Trophoblast cell (in vitro differentiated cells and primary cell): ENCODE results near the gene ADGRG2.

Source experiments
- DNase-seq, 2 donors: peaks; one replicate each; pipeline ENCODE4 v3.0.0-alpha.2; 2016
- H2AFZ ChIP-seq: 2 replicates; pipeline ENCODE4 v1.6.1; 2013; ENCODE audit warnings: low read length, moderate library complexity, mild to moderate bottlenecking; ENCODE audit not compliant: insufficient read depth, poor library complexity
- H2AK5ac ChIP-seq: 2 replicates; pipeline ENCODE4 v1.6.1; 2013; ENCODE audit warnings: mild to moderate bottlenecking, low read length
- H2BK120ac ChIP-seq: 2 replicates; pipeline ENCODE4 v1.6.1; 2013; ENCODE audit warnings: low read length, mild to moderate bottlenecking, moderate library complexity; ENCODE audit not compliant: insufficient read depth, poor library complexity
- H2BK12ac ChIP-seq: 2 replicates; pipeline ENCODE4 v1.6.1; 2013; ENCODE audit warnings: mild to moderate bottlenecking, low read length, moderate library complexity
- H2BK5ac ChIP-seq: 2 replicates; pipeline ENCODE4 v1.6.1; 2013; ENCODE audit warnings: low read length, low read depth, moderate library complexity, mild to moderate bottlenecking; ENCODE audit not compliant: poor library complexity
- H3K14ac ChIP-seq: 2 replicates; pipeline ENCODE4 v1.6.1; 2013; ENCODE audit warnings: mild to moderate bottlenecking, low read length
- H3K18ac ChIP-seq: 2 replicates; pipeline ENCODE4 v1.6.1; 2013; ENCODE audit warnings: mild to moderate bottlenecking, low read length
- H3K23ac ChIP-seq: 2 replicates; pipeline ENCODE4 v1.6.1; 2013; ENCODE audit warnings: low read length
- H3K27ac ChIP-seq: 2 replicates; pipeline ENCODE4 v1.5.1; 2013; ENCODE audit warnings: low read depth, mild to moderate bottlenecking, inconsistent platforms, low read length, moderate library complexity
- H3K27me3 ChIP-seq: 2 replicates; pipeline ENCODE4 v1.6.1; 2013; ENCODE audit warnings: inconsistent platforms, mild to moderate bottlenecking, low read length, moderate library complexity; ENCODE audit not compliant: insufficient read depth
- H3K36me3 ChIP-seq, 2 experiments: 1 replicate in 1 of 2; 2 replicates in 1 of 2; pipeline ENCODE4 v1.6.1; 2013; ENCODE audit warnings: low read length in 2 of 2, mild to moderate bottlenecking in 2 of 2, moderate library complexity in 1 of 2; ENCODE audit not compliant: insufficient read depth in 2 of 2, control insufficient read depth in 1 of 2
- H3K4ac ChIP-seq: 2 replicates; pipeline ENCODE4 v1.6.1; 2013; ENCODE audit warnings: low read depth, mild to moderate bottlenecking, low read length, moderate library complexity
- H3K4me1 ChIP-seq, 2 experiments: 1 replicate in 1 of 2; 2 replicates in 1 of 2; pipeline ENCODE4 v1.6.1; 2013; ENCODE audit warnings: low read length in 2 of 2, mild to moderate bottlenecking in 2 of 2, moderate library complexity in 1 of 2; ENCODE audit not compliant: insufficient read depth in 2 of 2, control insufficient read depth in 1 of 2
- H3K4me2 ChIP-seq: 2 replicates; pipeline ENCODE4 v1.6.1; 2013; ENCODE audit warnings: inconsistent platforms, mild to moderate bottlenecking, low read length, moderate library complexity
- H3K4me3 ChIP-seq: 2 replicates; pipeline ENCODE4 v1.5.1; 2013; ENCODE audit warnings: mild to moderate bottlenecking, low read depth, low read length, inconsistent platforms
- H3K79me1 ChIP-seq: one replicate; pipeline ENCODE4 v1.6.1; 2013; ENCODE audit warnings: low read length
- H3K79me2 ChIP-seq: 2 replicates; pipeline ENCODE4 v1.6.1; 2013; ENCODE audit warnings: low read length, mild to moderate bottlenecking; ENCODE audit not compliant: control insufficient read depth, insufficient read depth, poor library complexity
- H3K9ac ChIP-seq: 2 replicates; pipeline ENCODE4 v1.6.1; 2013; ENCODE audit warnings: mild to moderate bottlenecking, low read length
- H3K9me3 ChIP-seq: 2 replicates; pipeline ENCODE4 v1.6.1; 2013; ENCODE audit warnings: low read depth, mild to moderate bottlenecking, control low read depth, inconsistent platforms, low read length; ENCODE audit not compliant: insufficient read depth
- H4K12ac ChIP-seq: 2 replicates; pipeline ENCODE4 v1.6.1; 2013; ENCODE audit warnings: low read depth, mild to moderate bottlenecking, low read length, moderate library complexity
- H4K8ac ChIP-seq: 2 replicates; pipeline ENCODE4 v1.6.1; 2013; ENCODE audit warnings: low read depth, mild to moderate bottlenecking, low read length, moderate library complexity
- H4K91ac ChIP-seq: one replicate; pipeline ENCODE4 v1.6.1; 2013; ENCODE audit warnings: low read depth, mild to moderate bottlenecking, low read length, moderate library complexity
- WGBS: extraction: QIAGEN DNeasy Blood & Tissue Kit; methylation state at CpG from one replicate; pipeline ENCODE4 v1.1.7; 2013; ENCODE audit warnings: missing lambda C conversion rate; ENCODE audit not compliant: insufficient read length, insufficient coverage; ENCODE audit errors: extremely low coverage; 5-methylcytosine and 5-hydroxymethylcytosine counted together

Gene ADGRG2

DNA sequence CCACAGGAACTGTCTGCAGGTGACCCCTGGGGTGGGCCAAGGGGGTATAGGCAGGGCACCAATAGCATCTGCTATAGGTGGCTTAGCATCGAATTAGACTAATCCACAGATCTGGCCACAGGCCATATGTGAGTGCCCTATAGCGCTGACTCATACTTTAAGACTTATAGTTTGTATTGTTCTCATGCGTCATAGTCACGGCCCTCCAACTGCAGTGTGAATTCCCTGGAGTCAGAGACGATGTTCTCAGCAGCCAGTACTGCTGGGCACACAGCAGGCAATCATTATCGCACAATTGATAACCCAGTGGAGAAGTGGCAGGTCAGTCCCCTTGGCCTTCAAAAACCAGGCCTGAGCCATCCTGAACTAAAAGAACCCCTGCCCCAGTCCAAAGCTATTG is 58.1 kb downstream of the ADGRG2 start:
- no peaks in the 10 kb centered on the region for H3K36me3 ChIP-seq
- H2BK12ac ChIP-seq = no peak overlapping the region
- no peaks in the 10 kb centered on the region for H3K9me3 ChIP-seq
- no peak overlapping the region for H2BK5ac ChIP-seq
- H4K8ac ChIP-seq = no peak overlapping the region
- no peaks in the 10 kb centered on the region for H3K27me3 ChIP-seq
- H3K23ac ChIP-seq = no peak overlapping the region
- no peak overlapping the region for H4K91ac ChIP-seq
- H3K79me2 ChIP-seq = no peaks in the 10 kb centered on the region
- no peak for DNase-seq
- no peak overlapping the region for H3K27ac ChIP-seq
- H3K4me2 ChIP-seq = no peak overlapping the region
- H3K4ac ChIP-seq = no peak overlapping the region
- no peak overlapping the region for H2AK5ac ChIP-seq
- H3K4me1 ChIP-seq = no peaks in the 10 kb centered on the region
- H3K18ac ChIP-seq = no peak overlapping the region
- H3K14ac ChIP-seq = no peak overlapping the region
- H3K9ac ChIP-seq = no peak overlapping the region
- H4K12ac ChIP-seq = no peak overlapping the region
- H2AFZ ChIP-seq = no peak overlapping the region
- no peak overlapping the region for H2BK120ac ChIP-seq
- H3K79me1 ChIP-seq = no peaks in the 10 kb centered on the region
- no CpG with 5 or more reads among the region's 6 CpGs for whole genome bisulfite sequencing
- H3K4me3 ChIP-seq = no peak overlapping the region

GRCh38 chrX:19063030-19063429 is 59.2 kb downstream of the ADGRG2 start:
- Histone ChIP-seq H3K36me3 (no peaks in the 10 kb centered on the region), H3K23ac (no peak overlapping the region), H2BK120ac (no peak overlapping the region), H4K12ac (no peak overlapping the region), H3K14ac (no peak overlapping the region), H2BK12ac (no peak overlapping the region), H4K91ac (no peak overlapping the region), H2AFZ (no peak overlapping the region), H3K4ac (no peak overlapping the region), H3K4me2 (no peak overlapping the region), H3K9me3 (no peaks in the 10 kb centered on the region), H3K4me1 (no peaks in the 10 kb centered on the region), H3K79me1 (no peaks in the 10 kb centered on the region), H2BK5ac (no peak overlapping the region), H3K27me3 (no peaks in the 10 kb centered on the region), H2AK5ac (no peak overlapping the region), H3K9ac (no peak overlapping the region), H3K4me3 (no peak overlapping the region), H4K8ac (no peak overlapping the region), H3K27ac (no peak overlapping the region), H3K18ac (no peak overlapping the region), H3K79me2 (no peaks in the 10 kb centered on the region)
- WGBS = no CpG with 5 or more reads among the region's 8 CpGs
- no peak for DNase-seq

GRCh38 chrX:19059067-19059466 is 63.2 kb downstream of the ADGRG2 start:
- Histone ChIP-seq H3K27ac (no peak overlapping the region), H3K4ac (no peak overlapping the region), H2BK120ac (no peak overlapping the region), H2AFZ (no peak overlapping the region), H2BK5ac (no peak overlapping the region), H3K79me2 (no peaks in the 10 kb centered on the region), H3K4me1 (no peaks in the 10 kb centered on the region), H4K91ac (no peak overlapping the region), H3K4me3 (no peak overlapping the region), H3K14ac (no peak overlapping the region), H3K36me3 (no peaks in the 10 kb centered on the region), H3K23ac (no peak overlapping the region), H3K4me2 (no peak overlapping the region), H3K9me3 (no peaks in the 10 kb centered on the region), H4K8ac (no peak overlapping the region), H2BK12ac (no peak overlapping the region), H4K12ac (no peak overlapping the region), H2AK5ac (no peak overlapping the region), H3K27me3 (no peaks in the 10 kb centered on the region), H3K79me1 (no peaks in the 10 kb centered on the region), H3K9ac (no peak overlapping the region), H3K18ac (no peak overlapping the region)
- no CpG with 5 or more reads among the region's 6 CpGs for WGBS
- DNase-seq = no peak

GRCh38 chrX:19057856-19058255 is 64.4 kb downstream of the ADGRG2 start:
- Histone ChIP-seq H2BK5ac (no peak overlapping the region), H3K9me3 (no peaks in the 10 kb centered on the region), H4K8ac (no peak overlapping the region), H3K23ac (no peak overlapping the region), H3K79me1 (no peaks in the 10 kb centered on the region), H2AFZ (no peak overlapping the region), H3K27ac (no peak overlapping the region), H3K4me2 (no peak overlapping the region), H4K12ac (no peak overlapping the region), H3K18ac (no peak overlapping the region), H3K4me3 (no peak overlapping the region), H4K91ac (no peak overlapping the region), H3K9ac (no peak overlapping the region), H3K36me3 (no peaks in the 10 kb centered on the region), H2BK12ac (no peak overlapping the region), H3K14ac (no peak overlapping the region), H2BK120ac (no peak overlapping the region), H3K79me2 (no peaks in the 10 kb centered on the region), H3K27me3 (no peaks in the 10 kb centered on the region), H3K4me1 (no peaks in the 10 kb centered on the region), H3K4ac (no peak overlapping the region), H2AK5ac (no peak overlapping the region)
- DNase-seq = peak in 1 of 2 donors; percentile 14
- no CpG with 5 or more reads among the region's 2 CpGs for WGBS
